ENCODE results near the gene INTS6. TPM values are rescaled to one million over a fixed set of nuclear protein-coding genes. Genes with fewer than 3 reads are reported as not detected.
A peak's percentile ranks its signal among the peaks of the same experiment; 100 is the strongest.

INTS6 gene
- total and polyA plus RNA-seq, 2 donors (not counting 1 experiment from before 2014, with no cell fraction given), result 15.4 to 74.7 TPM

DNA sequence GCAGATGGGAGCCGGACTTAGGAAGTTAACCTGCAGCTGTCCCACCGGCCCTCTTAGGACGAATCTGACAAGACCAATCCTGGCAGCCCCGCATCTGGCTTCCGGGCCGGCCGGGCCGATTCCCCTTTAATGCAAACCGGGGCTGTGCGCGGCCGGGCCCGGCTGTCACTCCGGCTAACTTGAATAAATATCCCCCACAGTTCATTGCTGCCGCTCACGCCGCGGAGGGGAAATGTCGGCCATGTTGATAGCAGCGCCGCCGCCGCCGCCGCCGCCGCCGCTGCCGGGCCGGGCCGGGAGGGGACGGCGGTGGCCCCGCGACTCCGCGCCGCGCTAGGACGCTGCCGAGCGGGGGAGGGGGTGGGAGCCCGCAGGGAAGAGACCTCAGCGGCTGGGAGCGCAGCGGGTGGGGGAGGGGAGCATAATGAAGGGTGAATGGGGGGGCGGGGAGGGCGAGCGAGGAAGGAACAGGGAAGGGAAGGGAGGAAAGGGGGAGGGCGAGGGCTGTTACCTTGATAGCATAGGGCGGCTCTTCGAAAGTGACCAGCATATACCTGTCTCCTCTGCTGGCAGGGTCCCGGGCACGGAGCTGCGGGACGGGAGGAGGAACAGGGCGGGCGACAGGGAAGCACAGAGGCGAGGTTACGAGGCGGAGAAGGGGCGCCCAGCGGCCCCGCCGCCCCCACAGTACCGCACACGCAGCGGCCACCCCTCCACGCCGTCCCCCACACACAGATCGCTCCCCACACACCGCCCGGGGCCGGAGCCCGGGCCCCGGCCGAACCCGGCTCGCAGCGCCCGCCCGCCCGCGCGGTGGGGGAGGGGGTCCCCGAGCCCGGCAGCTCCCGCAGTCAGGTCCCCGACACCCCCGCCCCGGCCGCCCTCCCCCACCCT, 1.1 kb downstream of the INTS6 start:
- TF ChIP-seq, protein P1, sequence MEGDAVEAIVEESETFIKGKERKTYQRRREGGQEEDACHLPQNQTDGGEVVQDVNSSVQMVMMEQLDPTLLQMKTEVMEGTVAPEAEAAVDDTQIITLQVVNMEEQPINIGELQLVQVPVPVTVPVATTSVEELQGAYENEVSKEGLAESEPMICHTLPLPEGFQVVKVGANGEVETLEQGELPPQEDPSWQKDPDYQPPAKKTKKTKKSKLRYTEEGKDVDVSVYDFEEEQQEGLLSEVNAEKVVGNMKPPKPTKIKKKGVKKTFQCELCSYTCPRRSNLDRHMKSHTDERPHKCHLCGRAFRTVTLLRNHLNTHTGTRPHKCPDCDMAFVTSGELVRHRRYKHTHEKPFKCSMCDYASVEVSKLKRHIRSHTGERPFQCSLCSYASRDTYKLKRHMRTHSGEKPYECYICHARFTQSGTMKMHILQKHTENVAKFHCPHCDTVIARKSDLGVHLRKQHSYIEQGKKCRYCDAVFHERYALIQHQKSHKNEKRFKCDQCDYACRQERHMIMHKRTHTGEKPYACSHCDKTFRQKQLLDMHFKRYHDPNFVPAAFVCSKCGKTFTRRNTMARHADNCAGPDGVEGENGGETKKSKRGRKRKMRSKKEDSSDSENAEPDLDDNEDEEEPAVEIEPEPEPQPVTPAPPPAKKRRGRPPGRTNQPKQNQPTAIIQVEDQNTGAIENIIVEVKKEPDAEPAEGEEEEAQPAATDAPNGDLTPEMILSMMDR (IDR thresholded peaks at IDR 0.05), result no peak
- TF ChIP-seq EZH2 (IDR thresholded peaks at IDR 0.05; ENCODE audit: borderline replicate concordance, insufficient read depth, low read depth, low read length, poor library complexity, severe bottlenecking), result no peak
- Mint-ChIP-seq H3K27me3 (no peaks in the 10 kb centered on the region), H3K4me1 (peaks cover 46% of the 10 kb centered on the region), H3K4me3 (peak overlapping the region; percentile 91), H3K27ac (peak overlapping the region; percentile 97), H3K9me3 (ENCODE audit: insufficient read depth) (no peaks in the 10 kb centered on the region)
- Histone ChIP-seq H4K20me1 (ENCODE audit: control insufficient read depth, insufficient read depth, low read length, poor library complexity, severe bottlenecking) (no peaks in the 10 kb centered on the region), H3K9ac (ENCODE audit: low read length) (peak overlapping the region; percentile 87), H3K79me2 (ENCODE audit: control insufficient read depth, insufficient read depth, low read length) (peaks cover 5% of the 10 kb centered on the region), H3K4me1 (ENCODE audit: control insufficient read depth in 2 of 2, insufficient read depth in 2 of 2, low read length in 2 of 2) (peaks cover 25 to 28% of the 10 kb centered on the region in 2 donors), H2AFZ (ENCODE audit: insufficient read depth, low read depth, low read length, poor library complexity, severe bottlenecking) (peak overlapping the region; percentile 38), H3K27me3 (replicated peaks in 1 of 4; ENCODE audit: control extremely low read depth in 1 of 4, control insufficient read depth in 3 of 4, insufficient read depth in 4 of 4, low read length in 3 of 4) (no peaks in the 10 kb centered on the region), H3K9me3 (ENCODE audit: control extremely low read depth in 1 of 3, control insufficient read depth in 2 of 3, insufficient read depth in 1 of 3, low read length in 2 of 3) (peaks cover 0 to 13% (median 5%) of the 10 kb centered on the region in 3 donors), H3K36me3 (replicated peaks in 1 of 2; ENCODE audit: control extremely low read depth in 1 of 2, control insufficient read depth in 1 of 2, extremely low read depth in 1 of 2, insufficient read depth in 2 of 2, low read length in 1 of 2) (peaks cover 0 to 13% of the 10 kb centered on the region in 2 experiments), H3K27ac (ENCODE audit: low read length in 2 of 2) (peak overlapping the region; percentile 94 to 98), H3K4me3 (ENCODE audit: control extremely low read depth in 1 of 5, extremely low read depth in 1 of 5, insufficient read depth in 1 of 5, low read depth in 2 of 5, low read length in 4 of 5) (peak overlapping the region; percentile 58 to 93 (median 81)), H3K4me2 (replicated peaks; ENCODE audit: low read depth, low read length, poor library complexity, severe bottlenecking) (peak overlapping the region; percentile 91)
- peak; percentile 91 for DNase-seq
- CTCF ChIA-PET, result interaction anchor here (1.1 to 2.2 kb wide), 3 partner anchors 17 to 383 kb away, joined by 3 to 11 read pairs (median 6); no protein-coding TSS in a partner anchor
- WGBS (ENCODE audit: insufficient coverage), result 0% methylated on average over 45 of the region's 92 CpGs
- intact Hi-C loops (cut with micrococcal nuclease), result loop anchor here (2.0 kb wide), 2 partner anchors 33 to 743 kb away; no protein-coding TSS in a partner anchor
- peak; percentile 15 for ATAC-seq (ENCODE audit: low read depth)
- POLR2A ChIA-PET, result interaction anchor here (0.6 to 2.8 kb wide), 10 partner anchors 31 to 689 kb away, joined by 3 to 12 read pairs (median 3); no protein-coding TSS in a partner anchor

All from B cell (primary cell).